ENCODE measurements around the gene PPRC1.

- TF ChIP-seq POLR2A (IDR thresholded peaks at IDR 0.05) = no peak
- TF ChIP-seq CTCF (IDR thresholded peaks at IDR 0.05) = no peak
These were observed 18.3 kb downstream of the PPRC1 start for GRCh38 chr10:102150970-102151773.

All from testis (tissue), 2 donors.